ENCODE measurements around the gene DTX3.

GRCh38 chr12:57615637-57616036 is 11.0 kb downstream of the DTX3 start:
- TF ChIP-seq CTCF (IDR thresholded peaks at IDR 0.05 in 8 of 11, conservative IDR thresholded peaks at IDR 0.05 in 3 of 11) (no peak), POLR2A (IDR thresholded peaks at IDR 0.05) (no peak), POLR2AphosphoS5 (IDR thresholded peaks at IDR 0.05) (no peak)
